CD4-positive, alpha-beta T cell (primary cell): Measurements from ENCODE around the gene SCAMP4. TPM values are rescaled to one million over a fixed set of nuclear protein-coding genes. Genes with fewer than 3 reads are reported as not detected.
A peak's percentile ranks its signal among the peaks of the same experiment; 100 is the strongest.

Experiments used
- ATAC-seq: fragments of 200-7000 bp; cut with Tn5 transposase; one replicate; pipeline ENCODE4 v1.10.0; 2022; ENCODE audit warnings: mild to moderate bottlenecking; ENCODE audit not compliant: poor library complexity
- CTCF ChIA-PET: fragments of 350-600 bp; sonication (Branson Sonifier 250); formaldehyde crosslinking; loops from one replicate; lab custom pipeline; 2021; ENCODE audit warnings: antibody characterized with exemption, inconsistent platforms; lab: Charles Lee
- POLR2A ChIA-PET: fragments of 350-600 bp; sonication (Branson Sonifier 250); formaldehyde crosslinking; loops from one replicate; lab custom pipeline; 2021; ENCODE audit warnings: antibody characterized with exemption, inconsistent platforms; lab: Charles Lee
- DNase-seq, 14 experiments: peaks; one replicate each; pipeline ENCODE4 v3.0.0-alpha.2; 2013 to 2020; ENCODE audit warnings: mixed read lengths in 2 of 14
- H3K27ac ChIP-seq, 2 donors: one replicate each; pipeline versions ENCODE4 v1.5.1 to v1.7.0; 2013; ENCODE audit warnings: low read length in 2 of 2, low read depth in 1 of 2, mild to moderate bottlenecking in 1 of 2
- H3K27me3 ChIP-seq, 2 experiments: 1 replicate in 1 of 2; 2 replicates in 1 of 2; pipeline versions ENCODE4 v1.6.1 to v1.7.0; 2013; ENCODE audit warnings: low read length in 2 of 2, control low read depth in 1 of 2, mild to moderate bottlenecking in 1 of 2, moderate library complexity in 1 of 2; ENCODE audit not compliant: insufficient read depth in 2 of 2, control insufficient read depth in 1 of 2
- H3K36me3 ChIP-seq: one replicate; pipeline ENCODE4 v1.6.1; 2013; ENCODE audit warnings: low read length, control low read depth; ENCODE audit not compliant: insufficient read depth
- H3K4me1 ChIP-seq: one replicate; pipeline ENCODE4 v1.6.1; 2013; ENCODE audit warnings: low read length, control low read depth; ENCODE audit not compliant: insufficient read depth
- H3K4me3 ChIP-seq: one replicate; pipeline ENCODE4 v1.5.1; 2013; ENCODE audit warnings: mild to moderate bottlenecking, low read length, moderate library complexity
- H3K9me3 ChIP-seq, 2 experiments: 1 replicate in 1 of 2; 2 replicates in 1 of 2; pipeline versions ENCODE4 v1.6.1 to v1.7.0; 2013; ENCODE audit warnings: low read length in 2 of 2, mild to moderate bottlenecking in 2 of 2, control low read depth in 1 of 2, moderate library complexity in 1 of 2; ENCODE audit not compliant: control insufficient read depth in 1 of 2, insufficient read depth in 1 of 2
- H3K27ac Mint-ChIP-seq: one replicate; pipeline ENCODE4 v1.8.0; 2020; ENCODE audit warnings: mixed read lengths
- H3K27me3 Mint-ChIP-seq: one replicate; pipeline ENCODE4 v1.8.0; 2021; ENCODE audit warnings: mixed read lengths
- H3K36me3 Mint-ChIP-seq: one replicate; pipeline ENCODE4 v1.8.0; 2021; ENCODE audit warnings: low read depth, mixed read lengths
- H3K4me1 Mint-ChIP-seq: one replicate; pipeline ENCODE4 v1.8.0; 2021; ENCODE audit warnings: low read depth, mixed read lengths
- H3K4me3 Mint-ChIP-seq: one replicate; pipeline ENCODE4 v1.8.0; 2020; ENCODE audit warnings: mild to moderate bottlenecking, mixed read lengths
- H3K9me3 Mint-ChIP-seq: one replicate; pipeline ENCODE4 v1.8.0; 2020; ENCODE audit warnings: mixed read lengths
- intact Hi-C, 2 experiments: fragments of 100-400 bp; cut with DNase I in 1 of 2; cut with micrococcal nuclease in 1 of 2; formaldehyde crosslinking; loops; one replicate each; pipeline versions ENCODE4 v1.15.1 to v1.9.0; 2023 to 2025; cut with DNase I, micrococcal nuclease
- total RNA-seq, 174 experiments: library from RNA in 2 of 174; stranded (reverse) in 2 of 174; gene quantifications; one replicate each; pipeline ENCODE4 v1.2.3 and lab custom pipeline; 2021 to 2026
- TF ChIP-seq, protein P1 (sequence below): fragments of 200-600 bp; IDR thresholded peaks from one replicate; pipeline ENCODE4 v1.8.0; 2022; ENCODE audit warnings: antibody characterized with exemption, mild to moderate bottlenecking

Gene SCAMP4
- total RNA-seq, 2 experiments from 2014 or later: 12.7 to 15.4 TPM

DNA sequence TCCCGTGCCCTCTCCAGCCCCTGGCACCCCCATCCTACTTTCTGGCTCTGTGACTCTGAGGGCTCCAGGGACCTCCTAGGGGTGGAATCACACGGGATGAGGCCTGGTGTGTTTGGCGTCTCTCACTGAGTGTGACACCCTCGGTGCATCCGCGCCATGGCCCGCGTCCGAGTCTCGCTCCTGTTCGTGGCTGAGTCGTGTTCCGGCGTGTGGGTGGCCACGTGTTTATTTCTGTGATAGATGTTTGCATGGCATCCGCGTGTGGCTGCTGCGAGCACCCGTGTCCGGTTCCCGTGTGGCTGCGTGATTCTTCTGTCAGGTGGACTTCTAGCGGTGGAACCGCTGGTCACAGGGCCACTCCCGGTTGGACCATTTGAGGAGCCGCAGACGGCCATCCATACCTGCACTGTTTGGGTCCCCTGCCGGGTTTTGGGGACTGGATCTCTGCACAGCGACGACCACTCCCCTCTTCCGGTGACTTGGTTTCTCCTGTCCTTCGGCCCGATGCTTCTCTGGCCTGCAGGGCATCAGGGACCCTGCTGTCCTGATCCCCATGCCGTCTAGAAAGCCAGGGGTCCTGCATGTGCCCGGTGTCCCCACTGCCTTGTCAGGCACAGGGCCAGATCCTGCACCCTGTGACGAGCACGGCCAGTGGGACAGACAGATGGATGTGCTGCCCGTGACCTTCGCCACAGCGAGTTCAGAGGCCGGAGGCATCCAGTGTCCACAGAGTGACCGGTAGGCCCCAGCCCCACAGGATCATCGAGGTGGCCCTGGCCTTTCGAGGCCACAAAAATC lies 44.3 kb downstream of the SCAMP4 start:
- intact Hi-C loops: loop anchor here in 1 of 2 experiments (5.0 kb wide), 1 partner anchor 38 kb away; no protein-coding TSS in a partner anchor
- Histone ChIP-seq H3K4me1 (peaks cover 57% of the 10 kb centered on the region), H3K4me3 (no peak overlapping the region), H3K36me3 (peaks cover 43% of the 10 kb centered on the region), H3K27me3 (no peaks in the 10 kb centered on the region), H3K9me3 (no peaks in the 10 kb centered on the region), H3K27ac (no peak overlapping the region)
- Mint-ChIP-seq H3K27ac (peak overlapping the region; percentile 20), H3K27me3 (no peaks in the 10 kb centered on the region), H3K36me3 (peaks cover 33% of the 10 kb centered on the region), H3K4me1 (peaks cover 15% of the 10 kb centered on the region), H3K4me3 (peak overlapping the region; percentile 11), H3K9me3 (no peaks in the 10 kb centered on the region)
- ATAC-seq (no peak), DNase-seq (no peak)
- CTCF ChIA-PET: no interaction called here
- POLR2A ChIA-PET: no interaction called here
- TF ChIP-seq, protein P1, sequence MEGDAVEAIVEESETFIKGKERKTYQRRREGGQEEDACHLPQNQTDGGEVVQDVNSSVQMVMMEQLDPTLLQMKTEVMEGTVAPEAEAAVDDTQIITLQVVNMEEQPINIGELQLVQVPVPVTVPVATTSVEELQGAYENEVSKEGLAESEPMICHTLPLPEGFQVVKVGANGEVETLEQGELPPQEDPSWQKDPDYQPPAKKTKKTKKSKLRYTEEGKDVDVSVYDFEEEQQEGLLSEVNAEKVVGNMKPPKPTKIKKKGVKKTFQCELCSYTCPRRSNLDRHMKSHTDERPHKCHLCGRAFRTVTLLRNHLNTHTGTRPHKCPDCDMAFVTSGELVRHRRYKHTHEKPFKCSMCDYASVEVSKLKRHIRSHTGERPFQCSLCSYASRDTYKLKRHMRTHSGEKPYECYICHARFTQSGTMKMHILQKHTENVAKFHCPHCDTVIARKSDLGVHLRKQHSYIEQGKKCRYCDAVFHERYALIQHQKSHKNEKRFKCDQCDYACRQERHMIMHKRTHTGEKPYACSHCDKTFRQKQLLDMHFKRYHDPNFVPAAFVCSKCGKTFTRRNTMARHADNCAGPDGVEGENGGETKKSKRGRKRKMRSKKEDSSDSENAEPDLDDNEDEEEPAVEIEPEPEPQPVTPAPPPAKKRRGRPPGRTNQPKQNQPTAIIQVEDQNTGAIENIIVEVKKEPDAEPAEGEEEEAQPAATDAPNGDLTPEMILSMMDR: no peak

DNA sequence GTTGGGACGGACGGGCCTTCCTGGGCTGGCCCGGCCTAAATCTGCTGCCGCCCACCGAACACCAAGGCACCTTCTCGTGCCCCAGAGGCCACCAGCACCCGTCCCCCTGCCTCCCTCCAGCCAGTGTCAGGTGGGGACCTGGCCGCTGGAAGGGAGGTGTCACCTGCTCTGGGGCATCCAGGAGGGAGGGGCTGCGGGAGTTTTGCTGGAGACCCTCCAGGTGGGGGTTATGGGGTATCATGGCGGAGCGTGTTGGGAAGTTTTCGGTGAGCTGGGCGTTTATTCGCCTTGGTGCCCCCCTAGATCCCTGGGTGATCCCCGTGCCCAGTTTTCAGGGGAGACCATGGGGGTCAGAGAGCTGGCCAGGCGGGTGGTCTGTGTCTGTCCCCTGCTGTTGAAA lies 45.4 kb downstream of the SCAMP4 start:
- POLR2A ChIA-PET: no interaction called here
- H3K27ac ChIP-seq: no peak overlapping the region
- H3K36me3 ChIP-seq: peaks cover 46% of the 10 kb centered on the region
- peaks cover 33% of the 10 kb centered on the region for H3K36me3 Mint-ChIP-seq
- DNase-seq (no peak), ATAC-seq (no peak)
- CTCF ChIA-PET: no interaction called here
- TF ChIP-seq, protein P1: no peak
- no peak overlapping the region for H3K4me3 ChIP-seq
- intact Hi-C loops: no loop called here
- H3K9me3 Mint-ChIP-seq: no peaks in the 10 kb centered on the region
- H3K27me3 ChIP-seq: no peaks in the 10 kb centered on the region
- no peak overlapping the region for H3K4me3 Mint-ChIP-seq
- no peaks in the 10 kb centered on the region for H3K9me3 ChIP-seq
- H3K4me1 Mint-ChIP-seq: peaks cover 15% of the 10 kb centered on the region
- peaks cover 55% of the 10 kb centered on the region for H3K4me1 ChIP-seq
- H3K27ac Mint-ChIP-seq: no peak overlapping the region
- H3K27me3 Mint-ChIP-seq: no peaks in the 10 kb centered on the region

DNA sequence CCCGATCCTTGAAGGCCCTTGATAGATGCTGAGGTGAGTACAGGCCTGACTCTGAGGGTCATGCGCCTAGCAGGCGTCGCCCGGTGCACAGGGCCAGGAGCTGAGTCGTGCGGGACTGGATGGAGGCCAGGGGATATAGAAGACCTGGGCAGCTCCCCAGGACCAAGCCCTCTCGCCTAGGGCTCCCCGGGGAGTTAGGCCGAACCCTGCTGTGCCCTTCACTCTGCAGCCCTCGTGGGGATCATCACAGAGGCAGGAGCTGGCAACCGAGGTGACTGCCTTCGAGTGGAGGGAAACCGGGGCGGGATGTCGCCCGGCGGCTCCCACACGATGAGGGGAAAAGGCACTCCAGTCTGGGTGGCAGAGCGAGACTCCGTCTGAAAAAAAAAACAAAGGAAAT lies 47.4 kb downstream of the SCAMP4 start:
- Histone ChIP-seq H3K4me1 (peaks cover 61% of the 10 kb centered on the region), H3K27ac (no peak overlapping the region), H3K9me3 (no peaks in the 10 kb centered on the region), H3K4me3 (no peak overlapping the region), H3K36me3 (peaks cover 41% of the 10 kb centered on the region), H3K27me3 (no peaks in the 10 kb centered on the region)
- no peaks in the 10 kb centered on the region for H3K27me3 Mint-ChIP-seq
- peaks cover 36% of the 10 kb centered on the region for H3K36me3 Mint-ChIP-seq
- peaks cover 17% of the 10 kb centered on the region for H3K4me1 Mint-ChIP-seq
- ChIA-PET CTCF (no interaction called here), POLR2A (interaction anchor here (0.7 kb wide), 1 partner anchor 199 kb away, joined by 3 read pairs; no protein-coding TSS in a partner anchor)
- H3K27ac Mint-ChIP-seq: peak overlapping the region; percentile 44
- no peak for DNase-seq
- TF ChIP-seq, protein P1: no peak
- no peak for ATAC-seq
- intact Hi-C loops: no loop called here
- no peak overlapping the region for H3K4me3 Mint-ChIP-seq
- no peaks in the 10 kb centered on the region for H3K9me3 Mint-ChIP-seq
